HG02840 (cell line): ENCODE results near the gene WBP2.
"Not testable (repeated sequence)": the region's sequence is repeated elsewhere in the genome, so short reads cannot be mapped to it uniquely, and the experiment has no call there.

Experiments
- ATAC-seq: cut with Tn5 transposase; IDR thresholded peaks from one replicate; pipeline ENCODE4 v1.9.1; 2021; ENCODE audit warnings: mild to moderate bottlenecking, moderate library complexity, moderate number of reproducible peaks; ENCODE audit not compliant: unreplicated experiment, low FRiP score

Gene WBP2

GRCh38 chr17:75869282-75870141, 14.4 kb upstream of the WBP2 start:
- ATAC-seq, result no peak

GRCh38 chr17:75868730-75869281, 13.7 kb upstream of the WBP2 start:
- not testable (repeated sequence) for ATAC-seq

DNA sequence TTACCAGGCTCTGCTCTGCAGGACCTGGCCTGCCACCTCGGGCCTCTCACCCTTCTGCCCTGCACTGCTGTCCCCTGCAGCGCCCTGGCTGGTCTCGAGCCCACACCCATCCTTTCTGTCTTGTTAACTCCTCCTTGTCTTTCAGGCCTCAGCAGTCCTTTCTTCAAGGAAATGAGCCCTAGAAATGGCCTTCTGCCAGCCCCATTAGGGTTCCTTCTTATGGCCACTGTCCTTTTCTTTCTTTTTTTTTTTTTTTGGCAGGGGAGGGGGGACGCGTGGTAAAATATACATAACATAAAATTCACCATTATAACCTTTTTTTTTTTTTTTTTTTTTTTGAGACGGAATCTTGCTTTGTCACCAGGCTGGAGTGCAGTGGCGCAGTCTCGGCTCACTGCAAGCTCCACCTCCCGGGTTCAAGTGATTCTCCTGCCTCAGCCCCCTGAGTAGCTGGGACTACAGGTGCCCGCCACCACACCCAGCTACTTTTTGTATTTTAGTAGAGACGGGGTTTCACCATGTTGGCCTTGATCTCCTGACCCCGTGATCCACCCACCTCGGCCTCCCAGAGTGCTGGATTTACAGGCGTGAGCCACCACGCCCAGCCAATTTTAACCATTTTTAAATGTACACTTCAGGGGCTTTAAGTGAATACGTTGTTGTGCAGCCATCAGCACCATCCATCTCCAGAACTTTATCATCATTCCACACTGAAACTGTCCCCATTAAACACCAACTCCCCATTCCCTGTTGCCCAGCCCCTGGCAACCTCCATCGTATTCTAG, 10.5 kb upstream of the WBP2 start:
- not testable (repeated sequence) for ATAC-seq

- not testable (repeated sequence) for ATAC-seq
Measured at GRCh38 chr17:75864887-75865286, 9.8 kb upstream of the WBP2 start.

DNA sequence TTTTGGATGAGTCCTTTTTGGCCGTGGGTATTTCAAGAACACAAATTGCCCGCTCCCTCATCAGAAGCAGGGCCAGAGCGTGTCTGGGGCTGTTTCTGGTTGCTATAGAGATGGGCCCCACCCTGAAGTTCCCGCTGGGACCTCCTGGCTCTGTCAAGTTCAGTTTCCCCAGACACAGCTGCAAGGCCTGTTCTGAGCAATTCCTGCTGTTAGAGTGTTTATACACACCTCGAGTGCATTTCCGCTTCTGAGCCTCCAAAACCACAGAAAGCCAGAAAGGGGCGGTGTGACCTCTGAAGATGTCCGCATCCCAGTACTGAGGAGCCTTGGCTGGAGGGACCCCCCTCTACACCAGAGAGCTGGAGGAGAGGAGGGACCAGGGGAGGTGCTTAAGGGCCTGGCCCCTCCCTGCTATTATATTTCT, 9.3 kb upstream of the WBP2 start:
- peak; percentile 61 for ATAC-seq

DNA sequence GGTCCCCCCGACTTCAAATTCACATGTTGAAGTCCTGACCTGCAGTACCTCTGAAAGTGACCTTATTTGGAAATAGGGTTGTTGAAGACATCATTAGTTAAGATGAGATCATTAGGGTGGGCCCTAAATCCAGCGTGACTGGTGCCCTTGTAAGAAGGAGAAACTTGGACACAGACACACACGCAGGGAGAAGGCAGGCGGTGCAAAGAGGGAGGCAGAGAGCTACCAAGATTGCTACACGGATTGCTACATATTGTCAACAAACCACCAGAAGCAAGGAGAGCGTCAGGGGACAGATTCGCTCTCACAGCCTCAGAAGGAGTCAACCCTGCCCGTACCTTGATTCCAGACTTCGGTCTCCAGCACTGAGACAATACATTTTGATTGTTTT, 6.8 kb upstream of the WBP2 start:
- ATAC-seq, result no peak

DNA sequence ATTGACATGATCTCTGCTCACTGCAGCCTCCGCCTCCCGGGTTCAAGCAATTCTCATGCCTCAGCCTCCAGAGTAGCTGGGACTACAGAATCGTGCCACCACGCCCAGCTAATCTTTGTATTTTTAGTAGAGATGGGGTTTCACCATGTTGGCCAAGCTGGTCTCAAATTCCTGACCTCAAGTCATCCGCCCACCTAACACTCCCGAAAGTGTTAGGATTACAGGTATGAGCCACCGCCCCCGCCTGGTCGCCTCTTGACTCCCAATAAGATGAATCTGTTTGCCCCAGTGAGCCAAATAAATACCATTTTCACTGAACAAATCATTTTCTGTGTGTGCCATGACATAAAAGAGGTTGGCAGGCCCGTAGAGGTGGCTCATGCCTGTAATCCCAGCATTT, 4.2 kb upstream of the WBP2 start:
- ATAC-seq, result not testable (repeated sequence)

DNA sequence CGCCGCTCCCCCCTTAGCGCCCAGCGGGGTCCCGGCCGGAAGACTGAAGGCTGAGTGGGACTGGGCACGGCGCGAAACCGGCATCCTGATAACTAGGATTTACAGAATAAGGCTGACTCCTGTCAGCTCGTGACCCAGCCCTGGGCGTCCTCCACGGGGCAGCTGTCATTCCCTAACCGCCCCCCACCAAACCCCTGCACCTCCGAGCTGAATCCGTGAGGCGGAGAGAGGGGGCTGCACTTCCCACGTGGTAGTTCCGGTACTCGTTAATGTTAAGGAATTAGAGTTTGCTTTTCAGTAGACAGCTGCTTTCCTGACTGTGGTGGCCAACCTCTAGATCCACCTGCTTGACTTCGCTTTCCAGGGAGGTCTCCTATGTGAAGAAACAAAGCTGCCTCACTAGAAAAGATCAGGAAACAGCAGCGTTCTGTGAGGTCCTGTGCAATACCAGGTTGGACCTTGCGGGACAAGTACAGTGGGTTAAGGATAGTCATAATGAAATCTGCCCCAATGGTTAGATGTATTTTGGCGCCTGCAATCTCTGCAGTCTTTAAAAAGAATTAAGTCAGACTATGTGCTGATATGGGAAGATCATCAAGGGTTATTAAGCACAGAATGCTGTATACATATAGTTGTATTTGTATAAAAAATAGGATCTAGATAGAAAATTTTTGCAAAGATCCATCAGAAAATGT, 1.1 kb upstream of the WBP2 start:
- ATAC-seq, result no peak

DNA sequence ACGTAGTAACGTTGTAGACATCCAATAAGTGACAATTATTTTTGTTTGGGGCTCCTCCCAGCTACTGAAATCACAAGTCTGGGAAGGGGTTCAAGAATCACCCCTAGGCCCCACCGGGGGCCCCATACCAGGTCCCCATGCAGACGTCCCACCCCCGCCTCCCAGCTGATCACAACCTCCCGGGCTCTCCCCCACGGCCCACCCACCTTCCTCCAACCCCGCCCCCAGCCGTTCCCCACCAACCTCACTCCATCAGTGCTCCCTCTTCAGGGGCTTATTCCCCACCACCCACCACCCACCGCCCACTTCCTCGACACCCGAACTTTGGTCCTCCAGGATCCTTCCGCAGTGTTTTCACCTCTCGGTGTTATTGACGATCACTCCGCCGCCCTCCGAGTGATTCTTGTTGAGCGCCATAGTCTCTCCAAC, 240 bp downstream of the WBP2 start:
- no peak for ATAC-seq

GRCh38 chr17:75854101-75854748, 910 bp downstream of the WBP2 start:
- no peak for ATAC-seq

- ATAC-seq, result no peak
Measured at GRCh38 chr17:75853433-75853832, 1.7 kb downstream of the WBP2 start.

DNA sequence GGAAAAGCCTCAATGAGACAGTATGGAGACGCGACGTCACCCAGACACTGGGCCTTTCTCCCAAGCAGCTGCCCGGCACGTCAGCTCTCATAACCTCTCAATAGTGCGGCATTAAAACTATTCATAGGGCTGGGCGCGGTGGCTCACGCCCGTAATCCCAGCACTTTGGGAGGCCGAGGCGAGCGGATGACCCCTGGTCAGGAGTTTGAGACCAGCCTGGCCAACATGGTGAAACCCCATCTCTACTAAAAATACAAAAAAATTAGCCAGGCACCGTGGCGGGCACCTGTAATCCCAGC, 3.5 kb downstream of the WBP2 start:
- ATAC-seq, result not testable (repeated sequence)

- no peak for ATAC-seq
Measured at GRCh38 chr17:75850928-75851692, 4.0 kb downstream of the WBP2 start.

- no peak for ATAC-seq
Measured at GRCh38 chr17:75849724-75850123, 5.4 kb downstream of the WBP2 start.

GRCh38 chr17:75849279-75849646, 5.9 kb downstream of the WBP2 start:
- no peak for ATAC-seq

DNA sequence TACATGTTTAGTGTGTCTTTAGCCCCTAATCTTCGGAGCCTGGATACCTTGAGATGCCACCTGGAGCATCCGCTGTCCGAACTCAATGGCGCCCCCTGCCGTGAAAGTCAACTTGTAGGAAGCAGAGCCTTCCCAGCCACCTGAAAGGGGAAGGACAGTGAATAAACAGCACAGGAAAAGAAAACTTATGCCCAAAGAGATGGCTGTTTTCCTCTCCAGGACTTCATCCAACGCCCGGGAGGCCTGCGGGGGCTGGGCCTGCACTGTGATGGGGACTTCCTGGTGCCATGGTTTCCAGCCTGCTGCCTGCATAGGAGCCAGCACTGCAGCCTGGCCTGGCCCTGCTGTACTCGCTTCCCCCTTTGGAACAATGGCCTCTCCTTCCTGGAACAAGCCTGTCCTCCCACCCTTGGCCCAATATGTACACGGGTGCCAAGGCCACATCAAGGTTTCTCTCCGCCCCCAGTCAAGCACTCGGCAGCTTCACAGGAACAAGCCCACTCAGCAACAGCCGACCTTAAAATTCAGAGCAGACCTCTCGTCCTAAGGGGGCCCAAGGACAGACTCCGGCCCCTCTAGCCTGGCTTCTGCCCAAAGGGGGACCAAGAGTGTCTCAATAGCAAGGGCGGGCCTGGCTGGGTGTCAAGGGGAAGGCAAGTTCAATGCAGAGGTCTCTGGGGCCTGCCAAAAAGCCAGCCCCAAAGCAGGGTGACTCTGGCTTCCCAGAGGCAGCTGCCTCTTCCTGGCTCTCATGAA, 6.4 kb downstream of the WBP2 start:
- ATAC-seq, result no peak

DNA sequence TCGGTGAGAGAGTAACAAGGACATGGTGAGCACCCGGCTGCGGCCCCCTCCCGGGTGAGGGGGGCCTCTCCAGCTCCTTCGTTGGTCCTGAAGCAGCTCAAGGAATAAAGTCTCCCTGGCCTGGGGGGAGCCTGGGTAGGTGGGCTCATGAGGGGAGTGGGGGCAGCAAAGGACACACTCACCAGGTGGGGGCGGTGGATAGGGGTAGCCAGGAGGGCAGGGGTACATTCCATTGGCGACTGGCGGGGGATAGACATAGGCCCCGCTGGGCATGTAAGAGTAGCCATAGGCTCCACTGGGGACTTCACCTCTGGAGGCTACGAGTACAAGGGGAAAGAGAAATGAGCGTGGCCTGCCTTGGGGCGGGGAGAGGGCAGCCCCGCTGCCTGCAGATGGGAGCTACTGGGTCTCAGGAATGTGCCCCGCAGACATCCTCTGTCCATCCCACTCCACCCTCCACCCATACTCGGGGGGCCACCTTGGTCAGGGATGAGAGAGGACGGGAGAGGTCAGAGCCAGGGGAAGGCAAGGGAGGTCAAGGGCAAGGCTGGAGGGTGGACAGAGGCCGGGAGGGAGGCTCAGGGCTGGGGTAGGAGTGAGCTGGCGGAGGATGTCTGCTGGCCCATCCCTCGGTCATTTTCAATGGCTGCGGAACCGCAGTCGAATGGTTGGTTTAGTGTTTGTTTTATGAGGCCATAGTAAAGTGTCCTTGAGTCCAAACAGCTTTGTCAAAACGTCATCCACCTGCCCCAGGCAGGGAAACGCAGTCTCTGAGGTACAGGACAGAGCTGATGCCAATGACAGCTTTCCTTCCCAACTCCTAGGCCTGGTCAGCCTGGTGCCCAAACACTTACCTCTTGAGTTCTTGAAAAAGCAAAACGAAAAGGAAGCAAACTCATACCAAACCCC, 7.3 kb downstream of the WBP2 start:
- ATAC-seq, result no peak
